PC-3 (cell line): ENCODE measurements around the gene ZNF423. TPM values are rescaled to one million over a fixed set of nuclear protein-coding genes. Genes with fewer than 3 reads are reported as not detected.

Source experiments
- ATAC-seq: fragments of 200-7000 bp; cut with Tn5 transposase; 2 replicates; pipeline ENCODE4 v1.9.1; 2020; ENCODE audit warnings: mild to moderate bottlenecking, moderate library complexity
- BruUV-seq: library from RNA; stranded (reverse); fragments of 400-500 nt; replicated peaks from 2 replicates; lab custom pipeline; 2021; lab: Mats Ljungman, UMichigan
- CTCF ChIA-PET: fragments of 300-600 bp; sonication (Branson Sonifier 250); formaldehyde crosslinking; loops from one replicate; lab custom pipeline; 2022; ENCODE audit warnings: antibody characterized with exemption; lab: Charles Lee
- POLR2A ChIA-PET: fragments of 300-600 bp; sonication (Branson Sonifier 250); formaldehyde crosslinking; loops from one replicate; lab custom pipeline; 2022; ENCODE audit warnings: antibody characterized with exemption; ENCODE audit not compliant: unreplicated experiment; lab: Charles Lee
- DNase-seq: peaks from one replicate; pipeline ENCODE4 v3.0.0-alpha.2; 2015
- H2AFZ ChIP-seq: fragments of 300-600 bp; sonication (generic); 2 replicates; pipeline ENCODE4 v1.6.0; 2016; ENCODE audit warnings: antibody characterized with exemption, low read length
- H3F3A ChIP-seq: fragments of 300-600 bp; sonication (generic); one replicate; pipeline ENCODE4 v1.6.0; 2017; ENCODE audit warnings: antibody characterized with exemption, low read length, control low read depth, mild to moderate bottlenecking; ENCODE audit not compliant: unreplicated experiment
- H3K27ac ChIP-seq: fragments of 300-600 bp; sonication (generic); 2 replicates; pipeline ENCODE4 v1.5.1; 2016; ENCODE audit warnings: mild to moderate bottlenecking, low read length
- H3K27me3 ChIP-seq: fragments of 300-600 bp; sonication (generic); 2 replicates; pipeline ENCODE4 v1.6.1; 2016; ENCODE audit warnings: low read length, mixed read lengths
- H3K36me3 ChIP-seq: fragments of 300-600 bp; sonication (generic); 2 replicates; pipeline ENCODE4 v1.6.1; 2016; ENCODE audit warnings: low read depth, mixed run types, low read length, mixed read lengths
- H3K4me1 ChIP-seq: fragments of 300-600 bp; sonication (generic); 2 replicates; pipeline ENCODE4 v1.5.1; 2016; ENCODE audit warnings: low read length; ENCODE audit not compliant: insufficient read depth
- H3K4me2 ChIP-seq: fragments of 300-600 bp; sonication (generic); 2 replicates; pipeline ENCODE4 v1.6.0; 2016; ENCODE audit warnings: low read length
- H3K4me3 ChIP-seq: fragments of 300-600 bp; sonication (generic); 2 replicates; pipeline ENCODE4 v1.5.1; 2016; ENCODE audit warnings: mild to moderate bottlenecking, low read length, mixed read lengths
- H3K79me2 ChIP-seq: fragments of 300-600 bp; sonication (generic); 2 replicates; pipeline ENCODE4 v1.6.1; 2017; ENCODE audit warnings: low read length, mixed read lengths
- H3K9ac ChIP-seq: fragments of 300-600 bp; sonication (generic); 2 replicates; pipeline ENCODE4 v1.6.0; 2016; ENCODE audit warnings: mild to moderate bottlenecking, low read length
- H3K9me2 ChIP-seq: fragments of 300-600 bp; sonication (generic); replicated peaks from 2 replicates; pipeline ENCODE4 v1.6.1; 2016; ENCODE audit warnings: mixed run types, low read length, mixed read lengths
- H3K9me3 ChIP-seq: fragments of 300-600 bp; sonication (generic); 2 replicates; pipeline ENCODE4 v1.6.1; 2016; ENCODE audit warnings: low read length, mixed read lengths
- H4K20me1 ChIP-seq: fragments of 300-600 bp; sonication (generic); 2 replicates; pipeline ENCODE4 v1.6.1; 2016; ENCODE audit warnings: low read length, mixed read lengths
- CTCF ChIP-seq: fragments of 300-600 bp; sonication (generic); conservative IDR thresholded peaks from 2 replicates; pipeline ENCODE4 v1.5.1; 2017; ENCODE audit warnings: antibody characterized with exemption, low read depth, mild to moderate bottlenecking, low read length
- EZH2 ChIP-seq: fragments of 300-600 bp; sonication (generic); IDR thresholded peaks from one replicate; pipeline ENCODE4 v1.6.1; 2017; ENCODE audit warnings: antibody characterized with exemption, mild to moderate bottlenecking, low read length; ENCODE audit not compliant: unreplicated experiment
- EZH2phosphoT487 ChIP-seq: fragments of 300-600 bp; sonication (generic); IDR thresholded peaks from 2 replicates; pipeline ENCODE4 v1.6.1; 2018; ENCODE audit warnings: mild to moderate bottlenecking, antibody characterized with exemption, low read length, borderline replicate concordance
- intact Hi-C: fragments of 100-400 bp; cut with micrococcal nuclease; formaldehyde crosslinking; loops from 2 replicates; pipeline ENCODE4 v1.9.0; 2023
- total RNA-seq: library from RNA; depleted of rRNA; stranded (reverse); fragments of >200 nt; gene quantifications from 2 replicates; pipeline ENCODE4 v1.2.3, GENCODE V29; 2014

Gene ZNF423
- total RNA-seq, 1 experiment from 2014 or later: not detected

- Histone ChIP-seq H4K20me1 (no peaks in the 10 kb centered on the region), H3K79me2 (no peaks in the 10 kb centered on the region), H3K27me3 (peaks cover 6% of the 10 kb centered on the region), H3K27ac (no peak overlapping the region), H3K4me1 (no peaks in the 10 kb centered on the region), H3K9me2 (no peaks in the 10 kb centered on the region), H3K9me3 (no peaks in the 10 kb centered on the region), H3K36me3 (no peaks in the 10 kb centered on the region), H3K4me2 (no peak overlapping the region), H2AFZ (no peak overlapping the region), H3K4me3 (no peak overlapping the region), H3K9ac (no peak overlapping the region), H3F3A (no peaks in the 10 kb centered on the region)
- CTCF ChIA-PET: no interaction called here
- DNase-seq: no peak
- TF ChIP-seq CTCF (no peak), EZH2phosphoT487 (no peak), EZH2 (no peak)
- no TSS peak for BruUV-seq
- intact Hi-C loops: no loop called here
- POLR2A ChIA-PET: no interaction called here
- ATAC-seq: no peak
Measured at GRCh38 chr16:49838441-49839016, 17.4 kb downstream of the ZNF423 start.

- Histone ChIP-seq H3K4me1 (no peaks in the 10 kb centered on the region), H3K36me3 (no peaks in the 10 kb centered on the region), H3K9me3 (no peaks in the 10 kb centered on the region), H3K9ac (no peak overlapping the region), H3K4me3 (no peak overlapping the region), H3K79me2 (no peaks in the 10 kb centered on the region), H3K9me2 (no peaks in the 10 kb centered on the region), H2AFZ (no peak overlapping the region), H3F3A (no peaks in the 10 kb centered on the region), H3K27ac (no peak overlapping the region), H3K27me3 (peaks cover 12% of the 10 kb centered on the region), H3K4me2 (no peak overlapping the region), H4K20me1 (no peaks in the 10 kb centered on the region)
- ChIA-PET POLR2A (no interaction called here), CTCF (no interaction called here)
- intact Hi-C loops: no loop called here
- no TSS peak for BruUV-seq
- TF ChIP-seq EZH2phosphoT487 (no peak), CTCF (no peak), EZH2 (no peak)
- DNase-seq (no peak), ATAC-seq (no peak)
Measured at GRCh38 chr16:49837688-49838410, 18.1 kb downstream of the ZNF423 start.

DNA sequence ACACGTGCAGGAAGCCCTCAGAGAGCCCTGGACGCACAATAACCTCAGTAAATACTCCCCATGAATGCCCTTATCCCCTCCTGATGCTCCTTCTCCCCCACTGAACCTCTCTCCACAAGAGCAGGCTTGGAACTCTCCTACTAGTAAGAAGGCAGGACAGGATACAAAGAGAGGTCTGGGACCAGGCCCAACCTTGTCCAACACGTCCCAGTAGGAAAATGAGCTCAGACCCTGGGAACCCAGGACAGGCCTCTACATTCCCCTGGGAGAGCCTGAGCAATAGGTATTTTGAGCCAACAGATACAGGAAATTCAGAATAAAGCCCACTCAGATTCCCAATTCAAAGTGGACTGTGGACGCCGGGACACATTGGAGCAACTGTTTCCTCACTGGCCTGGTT lies 19.2 kb downstream of the ZNF423 start:
- no TSS peak for BruUV-seq
- CTCF ChIA-PET: no interaction called here
- Histone ChIP-seq H3K4me2 (no peak overlapping the region), H3K27ac (no peak overlapping the region), H3F3A (no peaks in the 10 kb centered on the region), H3K4me3 (no peak overlapping the region), H3K79me2 (no peaks in the 10 kb centered on the region), H3K9me3 (no peaks in the 10 kb centered on the region), H3K36me3 (no peaks in the 10 kb centered on the region), H3K4me1 (no peaks in the 10 kb centered on the region), H3K9me2 (no peaks in the 10 kb centered on the region), H4K20me1 (no peaks in the 10 kb centered on the region), H3K27me3 (peaks cover 24% of the 10 kb centered on the region), H3K9ac (no peak overlapping the region), H2AFZ (no peak overlapping the region)
- no peak for ATAC-seq
- intact Hi-C loops: no loop called here
- POLR2A ChIA-PET: no interaction called here
- TF ChIP-seq EZH2phosphoT487 (no peak), CTCF (no peak), EZH2 (no peak)
- no peak for DNase-seq
